BE2C (cell line): ENCODE measurements around the gene SLC8A2.

Source experiments
- DNase-seq: peaks from one replicate; pipeline ENCODE4 v3.0.0-alpha.2; 2020
- H3K27me3 ChIP-seq: fragments of 250-450 bp; sonication (Bioruptor Pico); 2 replicates; pipeline ENCODE4 v1.5.1; 2020; ENCODE audit warnings: mild to moderate bottlenecking
- H3K36me3 ChIP-seq: fragments of 250-450 bp; sonication (Bioruptor Pico); 2 replicates; pipeline ENCODE4 v1.5.1; 2020; ENCODE audit warnings: mild to moderate bottlenecking
- H3K4me1 ChIP-seq: fragments of 250-450 bp; sonication (Bioruptor Pico); 2 replicates; pipeline ENCODE4 v1.5.1; 2020
- H3K4me3 ChIP-seq: 2 replicates; pipeline ENCODE4 v1.5.1; 2011; ENCODE audit warnings: low read depth, low read length
- H3K9me3 ChIP-seq: fragments of 250-450 bp; sonication (Bioruptor Pico); 2 replicates; pipeline ENCODE4 v1.5.1; 2020
- CTCF ChIP-seq: IDR thresholded peaks from 2 replicates; pipeline ENCODE4 v1.5.1; 2012; ENCODE audit warnings: mild to moderate bottlenecking, low read depth, low read length

Gene SLC8A2

DNA sequence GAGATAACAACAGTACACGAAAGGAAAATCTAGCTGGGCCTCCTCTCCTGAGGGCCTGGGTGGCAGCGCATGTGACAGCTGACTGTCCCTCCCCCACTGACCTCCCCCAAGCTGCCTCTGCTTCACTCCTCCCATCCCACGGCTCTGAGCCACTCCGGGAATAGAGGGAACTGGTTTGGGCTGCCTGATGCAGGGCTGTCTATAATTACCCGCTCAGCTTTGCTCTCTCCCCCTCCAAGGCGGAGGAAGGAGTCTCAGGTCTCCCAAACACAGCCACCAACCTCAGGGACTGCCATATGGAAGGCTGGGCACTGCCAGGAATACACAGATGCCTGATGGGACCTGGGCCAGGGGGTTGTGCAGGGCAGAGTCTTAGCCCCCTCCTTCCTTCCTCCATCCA, 35.3 kb upstream of the SLC8A2 start:
- Histone ChIP-seq H3K4me3 (no peak overlapping the region), H3K9me3 (no peaks in the 10 kb centered on the region), H3K36me3 (peaks cover 16% of the 10 kb centered on the region), H3K4me1 (peaks cover 10% of the 10 kb centered on the region), H3K27me3 (no peaks in the 10 kb centered on the region)
- DNase-seq: no peak
- TF ChIP-seq CTCF: no peak

DNA sequence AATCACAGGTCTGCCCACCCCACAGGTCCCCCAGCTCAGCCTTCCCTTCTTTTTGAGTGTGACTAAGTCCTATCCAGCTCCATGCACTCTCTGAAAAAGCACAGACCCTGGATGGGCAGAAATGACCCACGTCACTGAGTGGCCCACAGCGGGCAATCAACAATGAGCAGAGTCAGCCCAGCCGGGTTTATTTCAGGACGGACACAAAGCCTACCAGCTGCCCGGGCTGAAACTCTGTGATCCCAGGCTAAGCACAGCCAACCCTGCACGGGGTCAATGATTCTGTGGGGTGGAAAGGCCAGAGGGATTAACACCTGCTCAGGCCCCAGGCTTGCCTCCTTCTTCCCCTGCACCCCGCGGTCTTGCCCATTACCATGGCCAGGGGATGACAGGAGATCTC, 34.8 kb upstream of the SLC8A2 start:
- no peak for DNase-seq
- no peaks in the 10 kb centered on the region for H3K9me3 ChIP-seq
- no peak overlapping the region for H3K4me3 ChIP-seq
- TF ChIP-seq CTCF: no peak
- peaks cover 16% of the 10 kb centered on the region for H3K36me3 ChIP-seq
- H3K4me1 ChIP-seq: peaks cover 10% of the 10 kb centered on the region
- H3K27me3 ChIP-seq: no peaks in the 10 kb centered on the region

GRCh38 chr19:47505506-47505905, 33.8 kb upstream of the SLC8A2 start:
- H3K4me1 ChIP-seq: peaks cover 10% of the 10 kb centered on the region
- H3K36me3 ChIP-seq: peaks cover 16% of the 10 kb centered on the region
- H3K4me3 ChIP-seq: no peak overlapping the region
- DNase-seq: no peak
- no peak for TF ChIP-seq CTCF
- H3K9me3 ChIP-seq: no peaks in the 10 kb centered on the region
- H3K27me3 ChIP-seq: no peaks in the 10 kb centered on the region

- Histone ChIP-seq H3K27me3 (no peaks in the 10 kb centered on the region), H3K36me3 (peaks cover 16% of the 10 kb centered on the region), H3K4me3 (no peak overlapping the region), H3K4me1 (peaks cover 10% of the 10 kb centered on the region), H3K9me3 (no peaks in the 10 kb centered on the region)
- DNase-seq: no peak
- TF ChIP-seq CTCF: no peak
These were observed 32.1 kb upstream of the SLC8A2 start for GRCh38 chr19:47503826-47504150.

DNA sequence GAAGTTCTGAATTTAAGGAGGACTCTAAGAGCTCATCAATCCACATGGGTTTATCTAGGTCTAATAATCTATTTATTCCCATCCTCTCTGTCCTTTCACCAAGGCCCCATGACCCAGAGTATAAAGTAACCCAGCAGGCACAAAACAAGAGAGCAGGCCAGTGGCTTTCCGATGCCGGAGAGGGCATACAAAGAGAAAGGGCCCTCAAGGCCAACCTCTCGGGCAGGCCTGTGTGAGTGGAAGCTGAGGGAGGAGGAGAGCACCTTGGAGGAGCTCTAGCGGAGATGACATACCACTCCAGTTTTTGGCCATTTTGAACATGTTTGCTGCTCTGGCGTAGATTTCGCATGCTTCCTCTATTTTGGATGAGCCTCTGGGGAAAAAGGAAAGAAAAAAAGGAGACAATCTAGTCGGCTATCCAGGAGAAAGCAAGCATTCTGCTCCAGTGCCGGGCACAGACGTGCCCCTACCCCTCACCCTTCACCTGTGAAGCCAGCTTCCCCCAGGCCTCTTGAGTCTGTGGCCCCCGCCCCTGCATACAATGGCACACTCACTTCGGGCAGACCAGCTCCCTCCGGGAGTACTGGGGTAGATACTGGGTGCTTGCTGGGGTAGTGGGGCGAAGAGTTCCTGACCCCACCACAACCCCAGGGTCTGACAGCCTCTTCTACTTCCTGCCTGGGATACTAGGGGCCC, 31.6 kb upstream of the SLC8A2 start:
- DNase-seq: no peak
- Histone ChIP-seq H3K27me3 (no peaks in the 10 kb centered on the region), H3K9me3 (no peaks in the 10 kb centered on the region), H3K4me3 (no peak overlapping the region), H3K4me1 (peaks cover 9% of the 10 kb centered on the region), H3K36me3 (peaks cover 19% of the 10 kb centered on the region)
- TF ChIP-seq CTCF: no peak

DNA sequence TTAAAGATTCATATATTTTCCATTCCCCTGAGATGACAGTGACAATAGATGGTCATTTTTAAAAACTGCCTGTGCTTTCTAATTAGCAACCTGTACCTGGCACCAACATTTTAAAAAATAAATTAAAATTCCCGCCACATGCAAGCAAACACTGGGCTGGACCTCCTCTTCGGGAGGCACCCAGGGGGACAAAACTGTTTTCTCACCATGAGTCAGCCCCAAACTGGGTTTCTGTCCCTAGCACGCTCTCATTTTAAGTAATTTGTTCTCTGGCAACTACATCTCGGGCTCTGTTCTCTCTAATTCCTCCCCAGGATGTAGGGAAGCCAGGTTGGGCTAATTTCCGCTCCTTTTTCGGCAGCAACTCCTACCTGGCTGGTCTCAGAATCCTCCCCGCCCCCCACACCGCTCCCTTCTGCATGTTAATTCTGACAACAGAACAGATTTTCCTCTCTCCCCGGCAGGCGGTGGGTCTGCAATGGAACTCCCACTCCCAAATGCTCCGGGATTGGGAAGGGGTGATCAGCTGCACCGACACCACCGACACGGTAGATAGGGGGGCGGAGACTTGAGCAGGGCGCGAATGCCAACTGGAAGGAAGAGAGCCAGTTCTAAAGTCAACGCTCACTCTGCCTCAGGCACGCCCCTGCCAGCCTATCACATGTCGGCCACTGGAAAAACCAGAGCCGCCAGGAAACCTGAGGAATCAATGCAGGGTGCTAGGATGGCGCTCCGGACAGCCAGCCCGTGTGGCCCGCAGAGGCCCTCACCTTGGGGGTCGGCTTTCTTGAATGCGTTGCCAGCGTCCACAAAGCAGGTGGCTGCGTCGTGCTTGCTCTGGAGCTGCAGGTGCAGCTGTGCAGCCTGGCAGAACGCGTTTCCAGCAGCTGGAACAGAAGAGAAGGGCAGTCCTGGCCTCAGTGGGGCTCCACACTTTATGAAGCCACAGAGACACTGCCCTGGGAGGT, 28.5 kb upstream of the SLC8A2 start:
- Histone ChIP-seq H3K4me1 (peaks cover 19% of the 10 kb centered on the region), H3K27me3 (no peaks in the 10 kb centered on the region), H3K4me3 (no peak overlapping the region), H3K9me3 (no peaks in the 10 kb centered on the region), H3K36me3 (peaks cover 16% of the 10 kb centered on the region)
- no peak for TF ChIP-seq CTCF
- DNase-seq: no peak
